Measurements from ENCODE around the gene SMYD3. TPM values are rescaled to one million over a fixed set of nuclear protein-coding genes. Genes with fewer than 3 reads are reported as not detected.

The SMYD3 gene
- total RNA-seq, 1 experiment from 2014 or later = 17.4 TPM

DNA sequence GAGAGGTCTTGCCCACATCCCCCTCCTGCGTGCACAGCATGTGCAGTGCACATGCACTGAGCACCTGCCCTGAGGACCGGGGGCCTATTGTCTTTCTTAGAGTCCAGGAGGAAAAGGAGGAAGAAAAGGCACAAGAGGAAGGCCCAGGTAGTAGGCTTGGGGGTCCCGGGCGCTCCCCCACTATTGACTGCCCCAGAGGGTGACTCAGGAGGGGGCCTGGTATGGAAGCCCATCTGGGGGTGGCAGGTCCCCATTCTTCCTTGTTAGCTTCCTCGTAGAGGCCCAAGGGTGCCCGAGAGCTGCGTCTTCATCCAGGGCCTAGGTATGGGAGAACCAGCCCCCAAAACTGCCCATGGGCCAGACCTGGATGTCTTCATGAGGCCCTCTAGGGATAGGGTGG, 4.1 kb upstream of the SMYD3 start:
- ChIA-PET CTCF (no interaction called here), POLR2A (no interaction called here)
- Histone ChIP-seq H3K9me3 (ENCODE audit: control insufficient read depth, insufficient read depth, low read depth, low read length) (peaks cover 4% of the 10 kb centered on the region; the same call in 1 of the 2 replicates), H3K36me3 (ENCODE audit: control insufficient read depth, insufficient read depth, low read length) (peaks cover 4% of the 10 kb centered on the region; the same call in 1 of the 2 replicates), H3K4me3 (ENCODE audit: low read depth in 2 of 2, low read length in 2 of 2) (no peak overlapping the region), H3K4me1 (ENCODE audit: control insufficient read depth, insufficient read depth, low read length) (no peaks in the 10 kb centered on the region), H3K27ac (ENCODE audit: low read length) (no peak overlapping the region), H3K27me3 (ENCODE audit: control insufficient read depth, insufficient read depth, low read length) (no peaks in the 10 kb centered on the region)
- ATAC-seq = no peak
- DNase-seq (ENCODE audit: low read depth, low spot score) = no peak
- in situ Hi-C loops (cut with HindIII; ENCODE audit: low pct_unique_long_range_greater_than_20kb, low sequenced_read_pairs) = no loop called here
- no TSS peak for BruUV-seq (replicated peaks)
- TF ChIP-seq TCF7L2 (IDR thresholded peaks at IDR 0.05; ENCODE audit: low read depth, low read length) (no peak), SIN3A (IDR thresholded peaks at IDR 0.05; ENCODE audit: borderline replicate concordance, insufficient read depth, low read depth, low read length) (no peak), POLR2AphosphoS5 (IDR thresholded peaks at IDR 0.05; ENCODE audit: low read depth, low read length) (no peak)
- TF ChIP-seq, protein P1, sequence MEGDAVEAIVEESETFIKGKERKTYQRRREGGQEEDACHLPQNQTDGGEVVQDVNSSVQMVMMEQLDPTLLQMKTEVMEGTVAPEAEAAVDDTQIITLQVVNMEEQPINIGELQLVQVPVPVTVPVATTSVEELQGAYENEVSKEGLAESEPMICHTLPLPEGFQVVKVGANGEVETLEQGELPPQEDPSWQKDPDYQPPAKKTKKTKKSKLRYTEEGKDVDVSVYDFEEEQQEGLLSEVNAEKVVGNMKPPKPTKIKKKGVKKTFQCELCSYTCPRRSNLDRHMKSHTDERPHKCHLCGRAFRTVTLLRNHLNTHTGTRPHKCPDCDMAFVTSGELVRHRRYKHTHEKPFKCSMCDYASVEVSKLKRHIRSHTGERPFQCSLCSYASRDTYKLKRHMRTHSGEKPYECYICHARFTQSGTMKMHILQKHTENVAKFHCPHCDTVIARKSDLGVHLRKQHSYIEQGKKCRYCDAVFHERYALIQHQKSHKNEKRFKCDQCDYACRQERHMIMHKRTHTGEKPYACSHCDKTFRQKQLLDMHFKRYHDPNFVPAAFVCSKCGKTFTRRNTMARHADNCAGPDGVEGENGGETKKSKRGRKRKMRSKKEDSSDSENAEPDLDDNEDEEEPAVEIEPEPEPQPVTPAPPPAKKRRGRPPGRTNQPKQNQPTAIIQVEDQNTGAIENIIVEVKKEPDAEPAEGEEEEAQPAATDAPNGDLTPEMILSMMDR (IDR thresholded peaks at IDR 0.05) = no peak
- TF ChIP-seq, protein P2, sequence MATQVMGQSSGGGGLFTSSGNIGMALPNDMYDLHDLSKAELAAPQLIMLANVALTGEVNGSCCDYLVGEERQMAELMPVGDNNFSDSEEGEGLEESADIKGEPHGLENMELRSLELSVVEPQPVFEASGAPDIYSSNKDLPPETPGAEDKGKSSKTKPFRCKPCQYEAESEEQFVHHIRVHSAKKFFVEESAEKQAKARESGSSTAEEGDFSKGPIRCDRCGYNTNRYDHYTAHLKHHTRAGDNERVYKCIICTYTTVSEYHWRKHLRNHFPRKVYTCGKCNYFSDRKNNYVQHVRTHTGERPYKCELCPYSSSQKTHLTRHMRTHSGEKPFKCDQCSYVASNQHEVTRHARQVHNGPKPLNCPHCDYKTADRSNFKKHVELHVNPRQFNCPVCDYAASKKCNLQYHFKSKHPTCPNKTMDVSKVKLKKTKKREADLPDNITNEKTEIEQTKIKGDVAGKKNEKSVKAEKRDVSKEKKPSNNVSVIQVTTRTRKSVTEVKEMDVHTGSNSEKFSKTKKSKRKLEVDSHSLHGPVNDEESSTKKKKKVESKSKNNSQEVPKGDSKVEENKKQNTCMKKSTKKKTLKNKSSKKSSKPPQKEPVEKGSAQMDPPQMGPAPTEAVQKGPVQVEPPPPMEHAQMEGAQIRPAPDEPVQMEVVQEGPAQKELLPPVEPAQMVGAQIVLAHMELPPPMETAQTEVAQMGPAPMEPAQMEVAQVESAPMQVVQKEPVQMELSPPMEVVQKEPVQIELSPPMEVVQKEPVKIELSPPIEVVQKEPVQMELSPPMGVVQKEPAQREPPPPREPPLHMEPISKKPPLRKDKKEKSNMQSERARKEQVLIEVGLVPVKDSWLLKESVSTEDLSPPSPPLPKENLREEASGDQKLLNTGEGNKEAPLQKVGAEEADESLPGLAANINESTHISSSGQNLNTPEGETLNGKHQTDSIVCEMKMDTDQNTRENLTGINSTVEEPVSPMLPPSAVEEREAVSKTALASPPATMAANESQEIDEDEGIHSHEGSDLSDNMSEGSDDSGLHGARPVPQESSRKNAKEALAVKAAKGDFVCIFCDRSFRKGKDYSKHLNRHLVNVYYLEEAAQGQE (IDR thresholded peaks at IDR 0.05; ENCODE audit: insufficient read depth in 1 of 2, low read depth in 2 of 2, low read length in 1 of 2) = no peak
- intact Hi-C loops (cut with micrococcal nuclease; ENCODE audit: unreplicated experiment) = no loop called here

DNA sequence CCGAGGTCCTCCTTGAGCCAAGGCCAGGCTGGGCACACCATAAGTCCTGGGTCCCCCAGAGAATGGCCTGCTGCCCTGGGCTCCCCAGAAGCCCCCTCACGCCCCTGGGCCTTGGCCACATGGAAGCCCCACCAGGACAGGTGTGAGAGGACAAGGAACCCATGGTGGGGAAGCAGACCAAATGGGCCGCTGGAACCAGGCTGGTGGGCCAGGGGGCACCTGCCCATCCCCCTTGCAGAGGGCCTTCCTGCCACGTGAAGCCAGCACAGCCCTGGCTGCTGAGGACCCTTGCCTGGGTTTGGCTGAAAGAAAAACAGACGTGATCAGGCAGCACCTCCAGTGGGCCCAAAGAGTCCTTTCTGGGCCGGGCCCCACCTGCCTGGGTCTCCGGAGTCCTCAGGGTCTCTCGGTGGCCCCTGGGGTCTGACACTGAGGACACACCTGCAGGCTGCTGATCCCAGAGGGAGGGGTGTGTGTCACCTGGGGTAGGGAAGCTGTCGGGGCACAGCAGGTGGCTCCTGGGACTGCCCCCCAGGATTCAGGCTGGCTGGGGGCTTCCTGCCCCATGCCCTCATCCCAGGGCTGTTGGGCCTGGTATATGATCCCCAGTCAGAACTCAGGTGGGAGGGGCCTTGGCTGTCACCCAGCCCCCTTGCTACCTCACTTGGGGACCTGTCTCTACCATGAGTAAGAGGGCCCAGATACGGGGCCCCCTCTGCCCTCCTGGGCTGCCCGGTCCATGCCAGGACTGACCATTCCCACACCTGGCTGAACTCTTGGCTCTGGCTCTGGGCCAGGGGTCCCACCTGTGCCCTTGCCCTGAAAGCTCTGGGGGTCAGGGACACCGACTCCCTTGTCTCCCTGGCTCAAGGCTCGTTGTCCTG, 3.3 kb upstream of the SMYD3 start:
- H3K27me3 ChIP-seq (ENCODE audit: control insufficient read depth, insufficient read depth, low read length) = no peaks in the 10 kb centered on the region
- no TSS peak for BruUV-seq (replicated peaks)
- DNase-seq (ENCODE audit: low read depth, low spot score) (no peak), ATAC-seq (no peak)
- H3K36me3 ChIP-seq (ENCODE audit: control insufficient read depth, insufficient read depth, low read length) = peaks cover 4% of the 10 kb centered on the region; the same call in 1 of the 2 replicates
- no peak overlapping the region for H3K4me3 ChIP-seq (ENCODE audit: low read depth in 2 of 2, low read length in 2 of 2)
- peaks cover 4% of the 10 kb centered on the region; the same call in 1 of the 2 replicates for H3K9me3 ChIP-seq (ENCODE audit: control insufficient read depth, insufficient read depth, low read depth, low read length)
- POLR2A ChIA-PET = no interaction called here
- in situ Hi-C loops (cut with HindIII; ENCODE audit: low pct_unique_long_range_greater_than_20kb, low sequenced_read_pairs) (no loop called here), intact Hi-C loops (cut with micrococcal nuclease; ENCODE audit: unreplicated experiment) (no loop called here)
- CTCF ChIA-PET = no interaction called here
- TF ChIP-seq TCF7L2 (IDR thresholded peaks at IDR 0.05; ENCODE audit: low read depth, low read length) = no peak
- TF ChIP-seq, protein P1 (IDR thresholded peaks at IDR 0.05) = no peak
- TF ChIP-seq, protein P2 (IDR thresholded peaks at IDR 0.05; ENCODE audit: insufficient read depth in 1 of 2, low read depth in 2 of 2, low read length in 1 of 2) = no peak
- TF ChIP-seq POLR2AphosphoS5 (IDR thresholded peaks at IDR 0.05; ENCODE audit: low read depth, low read length) = no peak
- no peak for TF ChIP-seq SIN3A (IDR thresholded peaks at IDR 0.05; ENCODE audit: borderline replicate concordance, insufficient read depth, low read depth, low read length)
- H3K27ac ChIP-seq (ENCODE audit: low read length) = no peak overlapping the region
- H3K4me1 ChIP-seq (ENCODE audit: control insufficient read depth, insufficient read depth, low read length) = peaks cover 6% of the 10 kb centered on the region; the same call in 1 of the 2 replicates

Measured in Panc1 (cell line).